Activated CD8-positive, alpha-beta memory T cell treated with anti-CD3 and anti-CD28 coated beads for 1 hour (primary cell): ENCODE measurements around the gene SYNGR3.

ENCODE experiments used
- DNase-seq, 2 donors: peaks; one replicate each; pipeline ENCODE4 v3.0.0-alpha.2; 2020; ENCODE audit warnings: low read depth in 1 of 2; ENCODE audit errors: extremely low read depth in 1 of 2

Gene SYNGR3

DNA sequence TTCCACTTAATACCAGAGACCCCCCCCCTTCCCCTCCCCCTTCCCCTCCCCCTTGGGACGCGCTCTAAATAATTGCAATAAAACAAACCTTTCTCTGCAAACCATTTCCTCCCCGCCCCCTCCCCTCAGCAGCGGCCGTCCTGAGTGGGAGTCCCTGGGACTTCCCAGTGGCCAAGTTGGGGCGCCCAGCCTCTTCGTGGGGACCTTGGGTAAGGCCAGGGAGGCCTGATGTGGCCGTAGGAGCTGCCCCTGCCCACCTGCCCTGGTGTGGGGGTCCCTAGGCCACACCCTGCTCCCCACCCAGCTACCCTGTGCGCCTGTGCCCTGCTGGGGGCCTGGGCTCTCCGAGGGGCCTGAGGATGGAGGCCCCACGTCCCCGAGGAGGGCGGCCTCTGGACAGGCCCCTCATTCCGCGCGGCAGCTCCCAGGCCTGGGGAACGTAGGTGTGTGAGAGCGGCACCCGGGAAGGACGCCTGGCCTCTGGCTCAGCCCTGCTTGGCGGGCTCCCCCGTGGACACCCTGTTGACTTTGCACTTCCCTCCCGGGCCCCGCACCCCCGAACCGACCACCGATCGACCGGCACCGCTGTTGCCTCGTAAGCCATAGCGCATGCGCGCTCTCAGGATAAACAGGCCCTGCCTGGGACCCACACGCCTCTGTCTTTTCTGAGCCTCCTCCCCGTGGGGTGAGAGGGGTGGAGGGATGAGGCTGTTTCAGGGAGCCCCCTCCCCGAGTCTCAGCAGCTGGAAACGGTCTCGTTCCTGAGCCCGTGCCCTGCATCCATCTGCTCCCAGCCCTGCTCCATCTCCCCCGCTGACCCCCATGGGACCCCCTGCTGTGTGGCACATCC lies 48.8 kb downstream of the SYNGR3 start:
- no peak for DNase-seq

DNA sequence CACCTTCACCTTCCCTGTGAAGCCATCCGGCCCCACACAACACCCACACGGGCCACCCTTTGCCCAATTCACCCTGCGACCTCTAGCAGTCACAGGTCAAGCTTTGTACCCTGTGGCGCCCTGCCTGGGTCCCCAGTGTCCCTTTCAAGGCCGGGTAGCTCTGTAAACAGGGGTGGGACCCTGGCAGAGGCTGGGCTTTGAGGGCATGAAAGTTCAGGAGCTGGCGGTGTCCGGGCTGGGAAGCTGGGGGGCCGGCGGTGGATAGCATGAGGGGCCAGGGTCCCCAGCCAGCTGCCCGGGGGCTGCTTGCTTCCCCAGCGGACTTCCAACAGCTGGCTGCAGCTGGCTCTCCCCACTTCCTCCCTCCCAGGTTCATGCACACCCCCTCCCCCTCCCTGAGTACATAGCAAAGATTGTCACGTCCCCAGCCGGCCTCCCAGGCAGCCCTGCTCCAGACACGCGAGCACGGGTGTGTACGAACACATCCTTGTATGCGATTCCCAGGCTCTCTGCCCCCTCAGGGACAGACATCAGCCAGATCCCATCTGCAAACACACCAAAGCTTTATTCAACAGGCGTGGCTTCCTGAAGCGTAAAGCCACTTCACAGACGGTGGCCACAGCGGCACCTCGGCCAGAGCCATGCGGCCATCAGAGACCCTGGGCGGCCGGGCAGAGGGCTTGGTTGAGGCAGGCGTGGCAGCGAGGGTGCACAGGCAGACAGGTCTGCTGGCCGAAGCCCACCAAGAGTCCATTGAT lies 49.7 kb downstream of the SYNGR3 start:
- no peak for DNase-seq

DNA sequence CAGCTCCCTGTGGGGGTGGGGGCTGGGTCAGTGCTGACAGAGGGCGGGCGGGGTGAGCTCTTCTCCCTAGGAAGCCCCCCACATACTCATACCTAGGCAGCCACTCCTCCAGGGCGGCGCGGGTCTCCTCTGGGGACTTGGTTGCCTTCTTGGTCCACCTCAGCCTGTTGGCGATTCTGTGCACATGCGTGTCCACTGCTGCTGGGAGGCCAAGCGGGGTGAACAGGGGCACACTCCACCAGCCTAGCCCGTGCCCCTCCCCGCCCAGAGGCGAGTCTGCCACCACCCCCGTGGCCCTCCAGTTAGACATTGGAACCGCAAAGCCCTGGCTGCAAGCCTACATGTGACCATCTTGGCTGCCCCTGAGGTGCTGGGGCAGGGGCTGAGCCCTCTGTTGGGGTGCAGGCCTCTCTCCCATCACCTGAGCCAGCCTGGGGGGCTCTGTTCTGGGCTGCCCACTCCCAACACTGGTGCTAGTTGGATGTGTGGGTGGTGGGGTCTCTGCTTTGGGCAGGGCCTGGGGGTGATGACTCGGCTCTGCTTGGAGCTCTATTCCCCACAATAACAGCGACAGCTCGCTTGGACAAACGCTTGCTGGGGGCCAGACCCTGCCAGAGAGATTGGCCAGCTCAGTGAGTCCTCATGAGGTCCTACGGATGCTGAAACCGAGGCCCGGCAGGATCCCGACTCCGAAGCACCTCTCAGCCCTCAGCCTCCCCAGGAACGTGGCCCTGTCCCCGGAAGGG lies 50.4 kb downstream of the SYNGR3 start:
- no peak for DNase-seq

DNA sequence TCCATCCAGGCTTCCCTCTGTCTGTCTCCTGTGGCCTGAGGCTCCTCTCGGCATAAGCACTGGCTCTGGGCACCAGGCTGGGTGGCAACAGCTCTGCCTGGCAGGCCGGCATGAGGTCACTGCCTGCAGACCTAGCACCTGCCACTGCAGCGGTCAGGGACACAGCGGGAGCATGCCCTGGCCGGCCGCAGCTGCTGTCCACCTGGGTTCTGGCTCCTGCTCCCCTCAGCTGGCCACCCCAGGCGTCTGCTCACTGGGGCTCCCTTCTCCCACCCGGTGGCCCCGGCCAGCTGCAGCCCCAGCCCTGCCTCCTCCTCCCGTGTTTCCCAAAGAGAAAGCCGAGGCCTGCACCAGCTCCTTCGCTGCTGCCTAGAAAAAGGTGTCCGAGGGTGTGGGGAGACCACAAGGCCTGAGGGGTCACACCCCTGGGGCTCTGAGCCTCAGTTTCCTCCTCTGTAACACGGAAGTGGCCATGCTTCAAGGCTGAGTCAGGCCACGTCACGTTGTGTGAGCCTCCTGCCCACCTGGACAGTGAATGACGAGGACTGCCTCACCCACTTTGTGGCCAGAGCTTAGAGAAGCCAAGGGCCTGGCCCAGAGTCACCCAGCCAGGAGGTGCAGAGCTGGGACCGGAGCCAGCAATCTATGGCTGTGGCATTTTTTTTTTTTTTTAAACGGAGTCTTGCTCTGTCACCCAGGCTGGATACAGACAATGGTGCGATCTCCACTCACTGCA lies 51.2 kb downstream of the SYNGR3 start:
- DNase-seq = no peak

DNA sequence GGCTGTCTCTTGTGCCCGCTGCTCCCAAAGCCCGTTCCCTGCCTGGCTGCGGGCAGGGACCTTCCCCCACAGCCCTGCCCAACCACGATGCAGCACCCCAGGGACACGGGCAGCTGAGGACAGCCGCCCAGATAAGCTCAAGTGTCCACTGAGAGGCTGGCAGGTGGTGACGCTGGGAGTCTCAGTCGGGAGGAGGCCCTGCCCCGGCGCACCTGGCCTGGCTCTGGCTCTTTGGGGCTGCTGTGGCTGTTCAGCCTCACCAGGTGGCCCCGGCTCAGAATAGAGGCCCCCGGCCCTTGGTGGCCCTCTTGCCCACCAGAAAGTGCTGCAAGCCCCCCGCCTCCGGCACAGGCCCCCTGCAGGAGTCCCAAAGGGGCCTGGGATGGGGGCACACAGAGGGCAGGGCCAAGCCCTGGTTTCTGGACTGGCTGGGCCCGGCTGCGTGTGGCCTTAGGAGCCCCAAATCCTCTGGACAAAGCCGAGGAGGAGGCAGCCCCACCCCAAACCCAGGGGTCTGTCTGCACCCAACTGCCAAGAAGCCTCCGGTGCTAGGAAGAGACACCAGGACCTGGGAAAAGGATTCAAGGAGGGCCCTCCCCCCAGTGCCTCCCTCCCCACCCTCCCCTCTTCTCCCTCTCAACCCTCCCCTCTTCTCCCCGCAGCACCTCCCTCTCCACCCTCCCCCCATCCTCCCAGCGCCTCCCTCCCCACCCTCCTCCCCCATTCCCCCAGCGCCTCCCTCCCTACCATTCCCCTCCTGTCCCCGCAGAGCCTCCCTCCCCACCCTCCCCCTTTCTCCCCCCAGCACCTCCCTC lies 52.6 kb downstream of the SYNGR3 start:
- DNase-seq = no peak

DNA sequence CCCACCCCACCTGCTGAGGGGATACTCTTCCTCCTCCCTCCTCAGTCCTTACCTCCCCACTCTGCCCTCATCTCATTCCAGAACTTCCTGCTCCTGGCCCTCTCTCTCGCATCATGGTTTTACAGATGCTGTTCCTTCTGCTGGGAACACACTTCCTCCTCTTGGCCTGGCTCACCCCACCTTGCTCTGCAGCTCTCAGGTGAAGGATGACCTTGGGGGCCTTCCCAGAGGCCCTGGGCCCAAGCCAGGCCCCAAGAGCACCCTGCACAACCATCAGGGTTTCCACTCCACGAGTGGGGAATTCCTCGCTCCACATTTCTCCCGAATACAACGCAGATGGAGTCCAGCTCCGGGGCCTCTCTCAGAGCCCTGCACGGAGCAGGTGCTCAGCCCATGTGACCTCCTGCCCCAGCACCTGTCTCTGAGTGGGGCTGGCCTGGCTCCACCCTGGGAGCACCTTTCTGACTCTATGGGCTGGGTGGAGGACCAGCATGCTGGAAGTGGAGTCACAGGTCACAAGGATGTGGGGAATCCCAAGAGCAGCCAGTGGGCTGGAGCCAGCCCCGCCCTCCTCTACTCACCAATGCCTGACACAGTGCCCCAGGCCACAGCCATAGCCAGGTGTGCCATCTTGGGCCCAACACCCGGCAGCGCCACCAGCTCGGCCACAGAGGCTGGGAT lies 53.4 kb downstream of the SYNGR3 start:
- DNase-seq = no peak
